NCI-H1930 (cell line): ENCODE results near the gene TRABD2A.
"Not testable (repeated sequence)": the region's sequence is repeated elsewhere in the genome, so short reads cannot be mapped to it uniquely, and the experiment has no call there.

Experiments used
- DNase-seq, 2 experiments: peaks; one replicate each; lab custom pipeline; 2025; lab: John Stamatoyannopoulos, UW

The TRABD2A gene

DNA sequence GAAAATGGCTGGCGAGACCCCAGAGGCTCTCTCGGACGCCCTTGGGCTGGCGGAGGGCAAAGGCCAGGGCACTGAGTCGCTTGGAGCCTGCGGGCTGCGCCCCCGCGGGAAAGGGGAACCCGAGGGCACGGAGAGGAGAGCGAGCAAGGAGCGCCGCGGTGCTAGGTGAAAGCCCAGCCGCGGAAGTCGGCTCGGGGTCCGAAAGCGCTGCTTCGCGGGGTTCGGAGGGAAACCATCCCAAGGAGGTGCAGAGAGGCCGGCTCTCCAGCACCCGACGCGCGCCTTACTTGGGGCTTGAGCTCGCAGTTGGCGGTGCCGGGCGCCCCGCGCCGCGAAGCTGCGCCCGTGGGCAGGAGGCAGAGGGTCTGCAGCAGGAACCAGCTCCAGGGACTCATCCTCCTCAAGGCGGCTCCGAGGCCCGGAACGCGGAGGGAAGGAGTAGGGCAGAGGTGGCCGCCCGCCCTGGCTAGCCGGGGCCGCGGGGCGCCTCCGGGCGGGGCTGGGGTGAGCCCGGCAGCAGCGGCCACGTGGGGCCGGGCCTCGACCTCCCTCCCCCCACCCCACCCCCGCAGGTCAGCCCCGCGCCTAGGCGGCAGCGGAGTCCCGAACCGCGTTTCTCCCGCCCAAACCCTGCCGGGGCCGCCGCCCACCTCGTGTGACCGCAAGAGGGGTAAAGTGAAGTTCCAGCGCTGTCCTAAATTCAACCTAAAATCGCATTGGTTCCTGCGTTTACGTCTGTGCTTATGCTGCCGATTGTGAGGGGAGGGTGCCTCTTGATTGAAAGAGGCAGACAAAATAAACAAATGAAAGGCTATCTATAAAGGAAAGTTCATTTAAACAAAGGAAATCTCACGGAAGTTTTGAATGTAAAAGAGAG lies at the start of gene TRABD2A:
TSS of gene TRABD2A (minus strand) at position 440 of the 877 bp plus-strand sequence. CDS start at position 395, 45 bp downstream.
- DNase-seq: no peak

GRCh38 chr2:84927275-84927627 lies 46.4 kb upstream of the TRABD2A start:
- DNase-seq: no peak

- peak; percentile 90 to 93 for DNase-seq
Observed at GRCh38 chr2:84925724-84926376, 45.0 kb upstream of the TRABD2A start.

GRCh38 chr2:84925336-84925723 lies 44.4 kb upstream of the TRABD2A start:
- DNase-seq: no peak

DNA sequence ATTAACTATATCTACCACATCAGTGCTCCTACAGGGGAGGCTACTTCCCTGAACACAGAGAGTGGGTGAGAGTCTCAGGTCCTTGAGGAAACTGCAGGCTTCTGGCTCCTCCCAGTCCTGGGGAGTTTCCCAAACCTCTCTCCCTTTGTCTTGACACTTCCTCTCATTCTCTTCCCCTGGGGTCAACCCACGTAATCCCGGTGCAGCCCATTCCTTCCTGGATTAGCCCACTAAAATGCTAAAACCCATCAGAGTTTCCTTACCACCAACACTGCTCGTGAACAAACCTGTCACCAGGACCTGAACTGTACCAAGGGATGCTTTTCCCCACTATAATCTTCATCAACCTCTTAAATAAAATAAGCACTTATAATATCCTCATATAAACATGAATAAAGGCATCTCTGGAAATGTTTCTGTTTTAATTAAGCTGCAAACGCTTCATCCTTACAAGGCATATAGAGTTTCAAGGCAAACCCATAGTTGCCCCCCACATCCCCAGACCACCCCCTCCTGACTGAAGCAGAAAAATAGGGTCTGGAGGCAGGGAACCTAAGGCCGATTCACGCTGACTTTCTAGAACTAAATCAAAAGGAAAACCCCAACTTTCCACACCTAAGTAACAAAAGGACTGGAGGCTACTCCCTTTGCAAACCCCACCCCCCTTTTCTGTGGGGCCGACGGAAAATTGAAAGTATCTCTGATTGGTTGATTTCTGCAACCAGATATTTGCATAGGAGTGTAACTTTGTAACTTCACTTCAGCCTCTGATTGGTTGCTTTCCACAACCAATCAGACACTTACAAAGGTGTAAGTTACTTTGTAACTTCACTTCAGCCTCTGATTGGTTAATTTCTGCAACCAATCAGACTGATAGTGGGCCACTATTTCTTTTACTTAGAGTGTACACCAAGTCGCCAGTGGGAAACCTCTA lies 43.6 kb upstream of the TRABD2A start:
- no peak for DNase-seq

DNA sequence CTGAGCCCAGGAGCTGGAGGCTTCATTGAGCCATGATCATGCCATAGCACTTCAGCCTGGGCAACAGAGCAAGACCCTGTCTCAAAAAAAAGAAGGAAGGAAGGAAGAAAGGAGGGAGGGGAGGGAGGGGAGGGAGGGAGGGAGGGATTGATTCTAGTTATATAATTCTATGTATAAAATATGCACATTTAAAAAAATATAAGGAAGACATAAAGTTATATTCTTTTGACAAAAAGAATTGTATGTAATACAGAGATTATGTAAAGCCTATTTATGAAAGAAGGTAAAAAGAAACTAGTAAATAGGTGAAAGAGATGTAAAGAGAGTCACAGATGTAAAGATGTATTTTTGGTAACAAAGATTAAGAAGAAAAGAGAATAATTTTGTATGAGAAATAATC lies 42.1 kb upstream of the TRABD2A start:
- DNase-seq: no peak

DNA sequence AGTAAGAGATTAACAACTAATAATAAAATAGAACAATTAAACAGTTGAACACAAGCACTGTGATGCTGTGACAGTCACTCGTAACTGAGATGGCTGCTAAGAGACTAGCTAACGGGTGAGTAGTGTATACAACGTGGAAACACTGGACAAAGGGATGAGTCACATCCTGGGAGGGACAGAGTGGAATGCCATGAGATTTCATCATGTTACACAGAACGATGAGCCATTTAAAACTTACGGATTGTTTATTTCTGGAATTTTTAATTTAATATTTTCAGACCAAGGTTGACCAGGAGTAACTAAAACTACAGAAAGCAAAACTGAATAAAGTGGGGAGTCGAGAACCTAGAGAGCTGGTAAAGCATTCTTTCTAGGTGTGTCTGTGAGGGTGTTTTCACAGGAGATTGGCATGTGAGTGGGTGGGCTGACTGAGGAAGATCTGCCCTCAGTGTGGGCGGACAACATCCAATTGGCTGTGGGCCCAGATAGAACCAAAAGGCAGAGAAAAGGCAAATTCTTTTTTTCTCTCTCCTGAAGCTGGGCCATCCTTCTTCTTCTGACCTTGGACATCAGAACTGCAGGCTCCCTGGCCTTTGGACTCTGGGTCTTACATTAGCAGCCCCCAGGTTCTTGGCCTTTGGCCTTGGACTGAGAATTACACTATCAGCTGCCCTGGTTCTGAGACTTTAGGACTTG lies 39.1 kb upstream of the TRABD2A start:
- DNase-seq: peak in 1 of 2 experiments; percentile 17

- no peak for DNase-seq
Observed at GRCh38 chr2:84918430-84918829, 37.5 kb upstream of the TRABD2A start.

DNA sequence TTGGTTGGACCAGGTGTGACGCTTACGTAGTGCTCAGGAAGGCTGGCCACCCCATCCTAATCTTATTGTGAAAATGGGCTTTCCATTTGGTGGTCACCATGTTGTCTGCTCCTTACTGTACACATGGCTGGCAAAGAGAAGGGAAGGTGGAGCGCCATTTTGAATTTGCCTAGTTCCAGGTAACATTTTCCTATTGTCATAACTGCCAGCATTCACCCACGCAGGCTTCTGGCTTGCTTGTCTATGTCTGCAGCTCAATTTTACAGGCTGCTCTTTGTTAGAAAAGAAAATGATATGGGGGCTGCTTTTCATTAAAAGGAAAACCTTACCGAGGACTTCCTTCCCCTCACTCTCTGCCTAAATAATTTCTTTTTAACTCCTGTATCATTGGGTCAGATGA lies 36.9 kb upstream of the TRABD2A start:
- DNase-seq: not testable (repeated sequence)

- not testable (repeated sequence) for DNase-seq
Observed at GRCh38 chr2:84915675-84916074, 34.8 kb upstream of the TRABD2A start.

DNA sequence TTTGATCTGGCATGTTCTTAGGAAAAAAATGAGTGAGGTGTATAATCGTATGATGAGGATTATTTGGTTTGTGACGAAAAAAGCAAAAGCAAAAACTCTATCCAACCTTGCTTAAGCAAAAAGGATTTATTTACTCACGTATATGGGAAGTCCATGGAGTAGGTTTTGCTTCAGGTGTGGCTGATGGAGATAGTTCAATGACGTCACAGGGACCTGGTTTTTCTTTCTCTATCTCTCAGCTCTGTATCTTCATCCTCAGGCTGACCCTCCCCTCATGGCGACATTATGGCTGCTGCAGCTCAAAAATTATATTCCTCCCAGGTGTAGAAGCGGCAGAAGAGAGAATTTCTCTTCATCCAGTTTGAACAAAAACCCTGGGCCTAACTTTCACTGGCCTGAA lies 33.5 kb upstream of the TRABD2A start:
- no peak for DNase-seq

GRCh38 chr2:84912984-84913383 lies 32.1 kb upstream of the TRABD2A start:
- DNase-seq: no peak

DNA sequence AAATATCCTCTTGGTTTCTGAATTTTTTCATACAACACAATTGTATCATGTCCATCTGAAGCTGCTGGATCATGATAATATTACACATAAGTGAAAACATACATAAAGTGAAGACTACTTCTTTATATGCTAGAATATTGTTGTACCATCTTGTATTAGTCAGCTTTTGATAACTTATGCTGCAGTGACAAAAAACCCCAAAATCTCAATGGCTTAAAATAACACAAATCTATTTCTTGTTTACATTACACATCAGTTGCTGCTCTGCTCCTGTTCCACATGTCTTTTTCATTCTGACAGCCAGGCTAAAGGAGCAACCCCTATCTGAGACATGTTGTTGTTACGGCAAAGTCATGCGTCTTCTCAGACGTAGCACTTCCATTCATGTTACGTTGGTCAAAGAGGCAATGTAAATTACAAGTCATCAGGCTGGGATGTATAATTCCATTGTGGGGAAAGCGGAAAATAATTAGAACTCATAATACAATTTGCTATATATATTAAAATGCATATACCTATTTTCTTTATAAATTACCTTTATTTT lies 30.3 kb upstream of the TRABD2A start:
- DNase-seq: no peak

- no peak for DNase-seq
Observed at GRCh38 chr2:84908948-84909713, 28.2 kb upstream of the TRABD2A start.

- no peak for DNase-seq
Observed at GRCh38 chr2:84906900-84907714, 26.2 kb upstream of the TRABD2A start.

- no peak for DNase-seq
Observed at GRCh38 chr2:84906108-84906899, 25.4 kb upstream of the TRABD2A start.

- peak; percentile 66 to 82 for DNase-seq
Observed at GRCh38 chr2:84905181-84906107, 24.6 kb upstream of the TRABD2A start, which contains the start of gene TMSB10. TSS of gene TMSB10 (plus strand) at chr2:84905656.

- peak in 1 of 2 experiments; percentile 29 for DNase-seq
Observed at GRCh38 chr2:84904717-84905174, 23.9 kb upstream of the TRABD2A start.
